Activated T-cell treated with anti-CD3 and anti-CD28 coated beads, Interleukin-2, amount 50 U/mL, for 24 hours (primary cell): ENCODE results near the gene PCDH11Y.
"Not testable (repeated sequence)": the region's sequence is repeated elsewhere in the genome, so short reads cannot be mapped to it uniquely, and the experiment has no call there.

Experiments used
- DNase-seq: peaks from one replicate; pipeline ENCODE4 v3.0.0-alpha.2; 2020
- H3K27ac Mint-ChIP-seq: 2 replicates; pipeline ENCODE4 v1.8.0; 2020; ENCODE audit warnings: mild to moderate bottlenecking, mixed read lengths
- H3K27me3 Mint-ChIP-seq: 2 replicates; pipeline ENCODE4 v1.8.0; 2020; ENCODE audit warnings: mixed read lengths
- H3K36me3 Mint-ChIP-seq: 2 replicates; pipeline ENCODE4 v1.8.0; 2020; ENCODE audit warnings: low read depth, mixed read lengths
- H3K4me1 Mint-ChIP-seq: 2 replicates; pipeline ENCODE4 v1.8.0; 2020; ENCODE audit warnings: low read depth, mixed read lengths
- H3K4me3 Mint-ChIP-seq: 2 replicates; pipeline ENCODE4 v1.8.0; 2020; ENCODE audit warnings: mild to moderate bottlenecking, moderate library complexity, mixed read lengths
- H3K9me3 Mint-ChIP-seq: 2 replicates; pipeline ENCODE4 v1.8.0; 2020; ENCODE audit warnings: mixed read lengths

Gene PCDH11Y, protein sequence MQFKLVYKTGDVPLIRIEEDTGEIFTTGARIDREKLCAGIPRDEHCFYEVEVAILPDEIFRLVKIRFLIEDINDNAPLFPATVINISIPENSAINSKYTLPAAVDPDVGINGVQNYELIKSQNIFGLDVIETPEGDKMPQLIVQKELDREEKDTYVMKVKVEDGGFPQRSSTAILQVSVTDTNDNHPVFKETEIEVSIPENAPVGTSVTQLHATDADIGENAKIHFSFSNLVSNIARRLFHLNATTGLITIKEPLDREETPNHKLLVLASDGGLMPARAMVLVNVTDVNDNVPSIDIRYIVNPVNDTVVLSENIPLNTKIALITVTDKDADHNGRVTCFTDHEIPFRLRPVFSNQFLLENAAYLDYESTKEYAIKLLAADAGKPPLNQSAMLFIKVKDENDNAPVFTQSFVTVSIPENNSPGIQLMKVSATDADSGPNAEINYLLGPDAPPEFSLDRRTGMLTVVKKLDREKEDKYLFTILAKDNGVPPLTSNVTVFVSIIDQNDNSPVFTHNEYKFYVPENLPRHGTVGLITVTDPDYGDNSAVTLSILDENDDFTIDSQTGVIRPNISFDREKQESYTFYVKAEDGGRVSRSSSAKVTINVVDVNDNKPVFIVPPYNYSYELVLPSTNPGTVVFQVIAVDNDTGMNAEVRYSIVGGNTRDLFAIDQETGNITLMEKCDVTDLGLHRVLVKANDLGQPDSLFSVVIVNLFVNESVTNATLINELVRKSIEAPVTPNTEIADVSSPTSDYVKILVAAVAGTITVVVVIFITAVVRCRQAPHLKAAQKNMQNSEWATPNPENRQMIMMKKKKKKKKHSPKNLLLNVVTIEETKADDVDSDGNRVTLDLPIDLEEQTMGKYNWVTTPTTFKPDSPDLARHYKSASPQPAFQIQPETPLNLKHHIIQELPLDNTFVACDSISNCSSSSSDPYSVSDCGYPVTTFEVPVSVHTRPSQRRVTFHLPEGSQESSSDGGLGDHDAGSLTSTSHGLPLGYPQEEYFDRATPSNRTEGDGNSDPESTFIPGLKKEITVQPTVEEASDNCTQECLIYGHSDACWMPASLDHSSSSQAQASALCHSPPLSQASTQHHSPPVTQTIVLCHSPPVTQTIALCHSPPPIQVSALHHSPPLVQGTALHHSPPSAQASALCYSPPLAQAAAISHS (N-terminal part only)

GRCh38 chrY:5000057-5000456 is at the start of gene PCDH11Y:
Gene PCDH11Y, plus strand, starts transcription at chrY:5000296. Its CDS starts 56,804 bp downstream, at chrY:5057100.
- not testable (repeated sequence) for H3K27me3 Mint-ChIP-seq, DNase-seq, H3K9me3 Mint-ChIP-seq, H3K4me3 Mint-ChIP-seq, H3K27ac Mint-ChIP-seq, H3K36me3 Mint-ChIP-seq, H3K4me1 Mint-ChIP-seq

GRCh38 chrY:4967894-4968293 is 32.2 kb upstream of the PCDH11Y start:
- H3K4me3 Mint-ChIP-seq, H3K9me3 Mint-ChIP-seq, DNase-seq, H3K27ac Mint-ChIP-seq, H3K27me3 Mint-ChIP-seq, H3K4me1 Mint-ChIP-seq, H3K36me3 Mint-ChIP-seq: not testable (repeated sequence)

GRCh38 chrY:4991743-4992400 is 8.2 kb upstream of the PCDH11Y start:
- not testable (repeated sequence) for H3K36me3 Mint-ChIP-seq, H3K4me3 Mint-ChIP-seq, H3K27me3 Mint-ChIP-seq

DNA sequence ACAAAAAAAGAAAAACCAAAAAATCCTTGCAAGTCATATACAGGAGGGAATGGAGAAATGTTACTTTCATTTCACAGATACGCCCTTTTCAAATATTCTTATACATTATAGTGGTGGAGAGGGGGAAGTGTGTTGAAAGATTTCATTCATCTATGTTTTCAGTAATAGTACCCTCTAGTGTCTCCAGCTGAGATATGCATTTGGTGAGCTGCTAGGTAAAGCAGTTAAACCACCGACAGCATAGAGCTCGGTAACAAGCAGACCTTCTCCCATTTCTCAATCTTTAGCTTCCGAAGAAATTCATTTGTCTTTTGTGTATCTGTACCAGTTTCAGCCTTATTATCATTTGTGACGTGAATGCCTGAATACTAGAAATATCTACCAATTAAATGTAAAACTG is 5.2 kb upstream of the PCDH11Y start:
- H3K9me3 Mint-ChIP-seq, DNase-seq, H3K4me3 Mint-ChIP-seq, H3K4me1 Mint-ChIP-seq, H3K27me3 Mint-ChIP-seq, H3K27ac Mint-ChIP-seq, H3K36me3 Mint-ChIP-seq: not testable (repeated sequence)

More at GRCh38 chrY:4991743-4992400, 8.2 kb upstream of the PCDH11Y start:
- not testable (repeated sequence) for H3K27ac Mint-ChIP-seq, H3K4me1 Mint-ChIP-seq, DNase-seq, H3K9me3 Mint-ChIP-seq

DNA sequence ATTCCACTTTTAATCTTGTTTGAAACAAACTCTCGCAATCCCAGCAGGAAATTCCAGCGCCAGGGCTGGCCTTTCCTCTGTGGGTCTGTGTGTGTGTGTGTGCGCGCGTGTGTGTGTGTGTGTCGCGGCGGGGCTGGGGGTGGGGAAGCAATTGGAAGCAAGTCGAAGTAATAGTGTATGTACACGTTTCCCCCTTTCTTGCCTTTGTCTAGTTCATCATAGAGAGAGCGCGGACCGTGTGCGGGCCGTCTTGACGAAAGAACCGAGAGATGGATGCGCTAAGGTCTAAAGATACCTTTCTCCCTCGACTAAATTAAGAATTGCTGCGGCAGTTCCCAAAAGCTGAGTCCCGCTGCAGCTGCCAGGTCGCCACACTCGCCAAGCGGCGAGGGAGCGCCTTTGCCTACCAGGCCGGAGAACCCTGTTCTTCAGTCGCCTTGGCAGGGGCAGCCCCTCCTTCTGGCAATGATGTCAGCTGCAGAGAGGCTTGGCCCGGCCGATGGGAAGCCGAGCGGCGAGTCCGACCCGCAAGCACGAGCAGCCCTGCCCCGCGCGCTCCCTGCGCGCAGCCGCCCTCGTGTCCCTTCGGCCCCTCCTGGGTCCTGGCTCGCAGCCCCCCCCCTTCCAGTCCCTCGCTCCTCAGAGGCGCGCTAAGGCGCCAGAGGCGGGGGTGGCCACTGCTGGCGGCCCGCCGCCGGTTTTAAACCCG is 2.5 kb downstream of the PCDH11Y start:
- H3K27ac Mint-ChIP-seq, DNase-seq, H3K9me3 Mint-ChIP-seq, H3K36me3 Mint-ChIP-seq, H3K27me3 Mint-ChIP-seq, H3K4me3 Mint-ChIP-seq, H3K4me1 Mint-ChIP-seq: not testable (repeated sequence)

GRCh38 chrY:5038972-5039523 is 39.0 kb downstream of the PCDH11Y start:
- H3K27me3 Mint-ChIP-seq, H3K36me3 Mint-ChIP-seq, H3K27ac Mint-ChIP-seq, H3K4me3 Mint-ChIP-seq, DNase-seq, H3K4me1 Mint-ChIP-seq, H3K9me3 Mint-ChIP-seq: not testable (repeated sequence)

DNA sequence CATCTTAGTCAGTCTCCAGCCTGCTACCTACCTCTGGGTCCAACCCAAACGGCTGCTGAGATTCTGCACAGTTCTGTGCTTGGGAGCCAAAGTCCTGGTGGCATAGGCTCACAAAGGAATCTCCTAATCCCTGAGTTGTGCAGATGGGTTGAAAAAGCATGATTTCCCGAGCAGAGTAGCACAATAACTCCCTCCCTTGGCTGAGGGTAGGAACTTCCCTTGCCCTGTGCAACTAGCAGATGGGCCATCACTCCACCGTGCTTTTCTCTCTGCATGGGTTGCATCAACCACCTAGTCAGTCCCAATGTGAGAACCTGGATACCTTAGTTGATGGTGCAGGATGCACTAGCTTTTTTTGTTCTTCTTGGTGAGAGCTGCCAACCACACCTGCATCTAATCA is 82.9 kb downstream of the PCDH11Y start:
- not testable (repeated sequence) for H3K27me3 Mint-ChIP-seq, H3K9me3 Mint-ChIP-seq

DNA sequence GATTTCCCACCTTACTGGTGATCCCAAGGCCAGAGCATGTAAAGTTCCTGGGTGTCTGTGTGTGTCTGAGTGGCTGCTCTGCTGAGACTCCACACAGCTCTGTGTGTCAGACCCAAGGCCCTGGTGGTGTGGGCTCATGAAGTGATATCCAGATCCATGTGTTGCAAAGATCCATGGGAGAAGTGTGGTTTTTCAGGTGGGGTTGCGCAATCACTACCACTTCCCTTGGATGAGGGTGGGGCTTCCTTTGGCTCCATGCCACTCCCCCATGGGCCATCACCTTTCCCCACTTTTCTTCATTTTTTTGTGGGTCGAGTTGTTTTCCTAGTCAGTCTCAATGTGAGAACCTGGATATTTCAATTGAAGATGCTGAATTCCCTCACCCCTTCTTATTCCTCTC is 182.9 kb downstream of the PCDH11Y start:
- H3K27ac Mint-ChIP-seq, H3K36me3 Mint-ChIP-seq, H3K27me3 Mint-ChIP-seq, DNase-seq, H3K4me1 Mint-ChIP-seq, H3K4me3 Mint-ChIP-seq, H3K9me3 Mint-ChIP-seq: not testable (repeated sequence)

More for the DNA sequence above, 82.9 kb downstream of the PCDH11Y start:
- not testable (repeated sequence) for H3K4me1 Mint-ChIP-seq, DNase-seq, H3K36me3 Mint-ChIP-seq, H3K27ac Mint-ChIP-seq, H3K4me3 Mint-ChIP-seq

DNA sequence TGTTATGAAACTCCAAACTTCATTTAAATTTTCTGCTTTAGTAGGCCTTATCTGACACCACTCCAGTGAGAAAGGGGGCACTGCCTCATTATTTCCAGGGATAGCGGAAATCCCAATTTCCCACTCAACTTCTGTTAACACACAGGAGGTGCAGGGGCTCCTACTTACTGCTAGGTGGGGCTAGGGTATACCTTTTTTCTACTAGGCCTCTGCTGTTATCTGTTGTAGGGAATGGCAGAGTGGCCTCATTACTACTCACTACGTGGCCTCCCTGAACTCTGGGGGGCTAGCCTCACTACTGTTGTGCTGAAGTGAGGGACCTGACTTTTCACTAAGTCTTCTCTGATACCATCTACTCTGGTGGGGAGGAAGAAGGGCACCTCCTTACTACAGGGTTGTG is 215.0 kb downstream of the PCDH11Y start:
- not testable (repeated sequence) for H3K4me1 Mint-ChIP-seq, H3K36me3 Mint-ChIP-seq

GRCh38 chrY:5324931-5325330 is 324.8 kb downstream of the PCDH11Y start:
- not testable (repeated sequence) for H3K27ac Mint-ChIP-seq, H3K36me3 Mint-ChIP-seq, H3K27me3 Mint-ChIP-seq, H3K4me1 Mint-ChIP-seq, DNase-seq, H3K9me3 Mint-ChIP-seq, H3K4me3 Mint-ChIP-seq

More for the DNA sequence above, 215.0 kb downstream of the PCDH11Y start:
- not testable (repeated sequence) for H3K27me3 Mint-ChIP-seq, H3K9me3 Mint-ChIP-seq, DNase-seq, H3K4me3 Mint-ChIP-seq, H3K27ac Mint-ChIP-seq

GRCh38 chrY:5342220-5342619 is 342.1 kb downstream of the PCDH11Y start:
- H3K9me3 Mint-ChIP-seq, H3K4me3 Mint-ChIP-seq, H3K27ac Mint-ChIP-seq, H3K36me3 Mint-ChIP-seq, H3K4me1 Mint-ChIP-seq, DNase-seq, H3K27me3 Mint-ChIP-seq: not testable (repeated sequence)

GRCh38 chrY:5543705-5544104 is 543.6 kb downstream of the PCDH11Y start:
- DNase-seq, H3K27me3 Mint-ChIP-seq, H3K4me3 Mint-ChIP-seq, H3K27ac Mint-ChIP-seq, H3K36me3 Mint-ChIP-seq, H3K9me3 Mint-ChIP-seq, H3K4me1 Mint-ChIP-seq: not testable (repeated sequence)

DNA sequence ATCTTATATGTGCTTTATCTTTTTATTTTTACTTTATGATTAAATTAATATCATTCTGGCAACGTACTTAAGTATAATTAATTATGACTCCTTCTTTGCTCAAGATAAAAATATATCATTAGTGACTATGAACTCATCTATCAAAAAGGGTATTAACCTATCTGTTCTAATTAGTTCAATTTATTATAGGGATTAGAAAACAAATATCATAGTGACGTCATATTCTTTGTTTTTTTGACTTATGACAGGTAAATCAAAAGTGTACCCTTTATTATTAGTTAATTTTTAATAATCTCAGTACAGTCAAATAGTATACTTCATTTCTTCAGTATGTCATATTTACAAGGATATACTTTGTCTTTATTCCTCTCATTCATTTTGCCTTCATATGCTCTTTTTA is 638.5 kb downstream of the PCDH11Y start:
- H3K36me3 Mint-ChIP-seq, H3K27ac Mint-ChIP-seq, H3K9me3 Mint-ChIP-seq, H3K27me3 Mint-ChIP-seq, H3K4me1 Mint-ChIP-seq, H3K4me3 Mint-ChIP-seq, DNase-seq: not testable (repeated sequence)

GRCh38 chrY:5679265-5679664 is 679.2 kb downstream of the PCDH11Y start:
- H3K9me3 Mint-ChIP-seq, DNase-seq, H3K4me3 Mint-ChIP-seq, H3K4me1 Mint-ChIP-seq, H3K27me3 Mint-ChIP-seq, H3K36me3 Mint-ChIP-seq, H3K27ac Mint-ChIP-seq: not testable (repeated sequence)
